Neuron (in vitro differentiated cells): ENCODE measurements around the gene CTDSP1.
A peak's percentile ranks its signal among the peaks of the same experiment; 100 is the strongest.

Experiments used
- H2AFZ ChIP-seq: one replicate; pipeline ENCODE4 v1.6.1; 2013; ENCODE audit warnings: low read depth, mild to moderate bottlenecking, inconsistent platforms, low read length, moderate library complexity
- H3K27me3 ChIP-seq: one replicate; pipeline ENCODE4 v1.6.1; 2013; ENCODE audit warnings: low read length; ENCODE audit not compliant: insufficient read depth
- H3K36me3 ChIP-seq: one replicate; pipeline ENCODE4 v1.6.1; 2013; ENCODE audit warnings: low read length; ENCODE audit not compliant: insufficient read depth
- H3K4me1 ChIP-seq: one replicate; pipeline ENCODE4 v1.6.1; 2013; ENCODE audit warnings: low read length; ENCODE audit not compliant: insufficient read depth
- H3K4me3 ChIP-seq: 2 replicates; pipeline ENCODE4 v1.5.1; 2013; ENCODE audit warnings: mild to moderate bottlenecking, low read length, moderate library complexity
- H3K9me3 ChIP-seq: one replicate; pipeline ENCODE4 v1.6.1; 2013; ENCODE audit warnings: low read length

The CTDSP1 gene

DNA sequence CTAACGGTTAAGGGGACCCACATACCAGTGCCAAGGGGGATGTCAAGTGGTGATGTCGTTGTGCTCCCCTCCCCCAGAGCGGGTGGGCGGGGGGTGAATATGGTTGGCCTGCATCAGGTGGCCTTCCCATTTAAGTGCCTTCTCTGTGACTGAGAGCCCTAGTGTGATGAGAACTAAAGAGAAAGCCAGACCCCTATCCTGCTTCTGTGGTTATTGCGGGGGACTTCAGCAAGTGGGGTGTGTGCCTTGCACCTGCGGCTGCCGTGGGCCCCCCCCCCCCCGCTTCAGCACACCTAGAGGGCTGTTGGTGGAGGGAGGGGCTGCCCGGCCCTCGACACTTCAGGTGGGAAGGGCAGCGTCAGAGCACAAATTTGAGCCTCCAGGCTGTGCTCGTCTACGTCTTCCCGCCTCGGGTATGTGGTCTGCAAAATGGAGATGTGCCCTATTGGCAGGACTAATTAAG is 6.1 kb downstream of the CTDSP1 start:
- Histone ChIP-seq H3K4me1 (peaks cover 22% of the 10 kb centered on the region), H3K4me3 (peak overlapping the region; percentile 47), H3K9me3 (no peaks in the 10 kb centered on the region), H2AFZ (no peak overlapping the region), H3K36me3 (peaks cover 23% of the 10 kb centered on the region), H3K27me3 (no peaks in the 10 kb centered on the region)

DNA sequence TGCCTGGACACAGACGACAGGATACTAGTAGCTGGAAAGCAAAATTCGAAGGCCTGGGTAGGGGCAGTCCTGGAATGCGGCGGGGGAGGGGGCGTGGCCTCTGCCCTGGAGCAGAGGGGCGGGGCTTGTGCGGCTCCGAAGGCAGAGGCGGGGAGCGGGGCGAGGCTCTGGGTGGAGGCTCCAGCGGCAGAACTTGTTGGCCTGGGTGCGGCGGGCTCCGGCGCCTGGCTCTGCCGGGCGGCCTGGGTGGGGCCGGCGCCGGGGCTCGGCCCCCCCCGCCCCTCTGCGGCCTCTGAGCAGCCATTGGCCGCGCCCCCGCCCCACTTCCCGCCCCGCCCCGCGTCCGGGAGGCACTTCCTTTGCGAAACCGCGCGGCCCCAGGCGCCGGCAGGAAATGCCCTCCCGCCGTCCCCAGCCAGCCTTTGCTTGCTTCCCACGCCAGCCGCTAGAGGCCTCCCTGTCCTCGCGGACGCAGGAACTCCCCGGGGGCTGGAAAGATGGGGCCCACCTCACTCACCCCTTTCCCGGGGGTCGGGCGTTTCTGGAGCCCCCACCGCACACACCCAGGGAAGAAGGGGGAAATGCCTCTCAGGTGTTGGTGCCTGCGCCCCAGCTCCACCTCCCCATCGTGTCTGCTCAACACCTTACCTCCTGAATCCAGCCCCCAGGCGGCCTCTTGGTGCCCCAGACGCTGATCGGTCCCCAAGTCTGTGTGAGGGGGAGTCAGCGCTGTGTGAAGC is 6.7 kb downstream of the CTDSP1 start:
- Histone ChIP-seq H3K27me3 (no peaks in the 10 kb centered on the region), H3K9me3 (no peaks in the 10 kb centered on the region), H2AFZ (peak overlapping the region; percentile 82), H3K4me3 (peak overlapping the region; percentile 59), H3K4me1 (peaks cover 16% of the 10 kb centered on the region), H3K36me3 (peaks cover 23% of the 10 kb centered on the region)

- no peaks in the 10 kb centered on the region for H3K27me3 ChIP-seq
- peak overlapping the region; percentile 82 for H2AFZ ChIP-seq
- H3K36me3 ChIP-seq: peaks cover 20% of the 10 kb centered on the region
- H3K4me1 ChIP-seq: peaks cover 14% of the 10 kb centered on the region
- peak overlapping the region; percentile 59 for H3K4me3 ChIP-seq
- H3K9me3 ChIP-seq: no peaks in the 10 kb centered on the region
These were observed 7.4 kb downstream of the CTDSP1 start for GRCh38 chr2:218406949-218407618.

DNA sequence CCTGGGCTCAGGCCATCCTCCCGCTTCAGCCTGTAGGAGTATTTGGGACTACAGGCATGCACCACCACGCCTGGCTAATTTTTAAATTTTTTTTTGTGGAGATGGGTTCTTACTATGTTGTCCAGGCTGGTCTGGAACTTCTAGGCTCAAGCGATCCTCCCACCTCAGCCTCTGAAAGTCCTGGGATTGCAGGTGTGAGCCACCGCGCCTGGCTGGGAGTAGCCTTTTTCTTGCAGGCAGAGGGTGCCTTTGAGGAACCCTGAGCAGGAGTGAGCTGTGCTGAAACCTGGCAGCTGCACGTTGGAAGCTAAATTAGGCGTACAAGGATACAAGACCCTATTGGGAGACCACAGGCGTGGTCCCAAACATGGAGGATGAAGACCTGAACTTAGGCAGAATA is 8.0 kb downstream of the CTDSP1 start:
- Histone ChIP-seq H3K9me3 (no peaks in the 10 kb centered on the region), H3K36me3 (peaks cover 14% of the 10 kb centered on the region), H2AFZ (no peak overlapping the region), H3K27me3 (no peaks in the 10 kb centered on the region), H3K4me3 (no peak overlapping the region), H3K4me1 (peaks cover 14% of the 10 kb centered on the region)

DNA sequence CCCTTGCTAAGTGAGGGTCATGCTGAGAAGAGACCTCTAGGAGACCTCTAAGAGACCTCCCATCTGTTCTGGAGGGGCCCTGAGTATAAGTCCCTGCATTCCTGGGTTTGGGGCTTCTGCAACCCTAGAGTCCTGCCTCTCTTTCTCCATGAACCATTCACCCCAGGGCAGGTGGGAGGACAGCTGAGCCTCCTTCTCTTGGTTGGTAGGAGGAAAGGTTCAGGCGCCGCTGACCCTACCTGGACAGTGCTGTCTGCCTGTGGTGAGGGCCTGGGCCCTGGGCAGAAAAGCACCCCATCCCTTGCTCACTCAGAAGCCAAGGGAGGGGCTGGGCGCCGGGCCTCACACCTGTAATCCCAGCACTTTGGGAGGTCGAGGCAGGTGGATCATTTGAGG is 18.7 kb downstream of the CTDSP1 start:
- no peaks in the 10 kb centered on the region for H3K36me3 ChIP-seq
- no peaks in the 10 kb centered on the region for H3K27me3 ChIP-seq
- peaks cover under 1% of the 10 kb centered on the region for H3K4me1 ChIP-seq
- H3K9me3 ChIP-seq: no peaks in the 10 kb centered on the region
- H2AFZ ChIP-seq: no peak overlapping the region
- H3K4me3 ChIP-seq: no peak overlapping the region

DNA sequence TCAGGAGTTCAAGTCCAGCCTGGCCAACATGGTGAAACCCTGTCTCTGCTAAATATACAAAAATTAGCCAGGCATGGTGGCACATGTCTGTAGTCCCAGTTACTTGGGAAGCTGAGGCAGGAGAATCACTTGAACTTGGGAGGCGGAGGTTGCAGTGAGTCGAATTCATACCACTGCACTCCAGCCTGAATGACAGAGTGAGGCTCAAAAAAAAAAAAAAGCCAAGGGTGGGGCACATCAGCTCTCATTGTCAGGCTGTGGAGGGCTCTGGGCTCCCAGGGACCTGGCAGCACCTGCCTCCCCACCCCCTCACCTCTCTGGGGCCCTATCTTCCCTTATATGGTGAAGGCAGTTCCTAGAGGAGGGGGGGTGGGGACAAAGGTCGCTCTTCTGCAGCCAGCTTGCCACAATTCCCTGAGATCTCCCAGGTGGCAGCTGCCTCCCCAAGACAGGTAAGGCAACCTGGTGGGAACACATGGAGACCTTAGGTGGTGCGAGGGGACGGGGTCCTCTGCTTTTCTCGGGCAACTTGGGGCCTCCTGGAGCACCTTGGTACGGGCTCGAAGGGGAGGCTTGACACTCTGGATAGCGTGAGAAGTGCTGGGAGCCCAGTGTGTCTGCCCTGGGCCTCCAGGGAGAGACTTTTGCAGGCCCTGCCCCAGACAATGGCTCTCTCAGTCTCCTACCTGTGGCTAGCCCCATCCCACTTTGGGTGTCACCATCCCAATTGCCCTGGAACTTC is 19.2 kb downstream of the CTDSP1 start, which contains the start of gene VIL1:
TSS of gene VIL1 (plus strand) at position 407 of the 742 bp plus-strand sequence. CDS start 4,656 bp downstream, outside the sequence.
- no peaks in the 10 kb centered on the region for H3K27me3 ChIP-seq
- H3K4me3 ChIP-seq: no peak within 1 kb of the TSS
- H2AFZ ChIP-seq: no peak within 1 kb of the TSS
- H3K36me3 ChIP-seq: no peaks in the 10 kb centered on the region
- H3K4me1 ChIP-seq: peaks cover 4% of the 10 kb centered on the region
- H3K9me3 ChIP-seq: no peaks in the 10 kb centered on the region

- Histone ChIP-seq H3K36me3 (no peaks in the 10 kb centered on the region), H2AFZ (no peak overlapping the region), H3K27me3 (no peaks in the 10 kb centered on the region), H3K4me1 (peaks cover 4% of the 10 kb centered on the region), H3K9me3 (no peaks in the 10 kb centered on the region), H3K4me3 (no peak overlapping the region)
These were observed 20.1 kb downstream of the CTDSP1 start for GRCh38 chr2:218419630-218420216.

DNA sequence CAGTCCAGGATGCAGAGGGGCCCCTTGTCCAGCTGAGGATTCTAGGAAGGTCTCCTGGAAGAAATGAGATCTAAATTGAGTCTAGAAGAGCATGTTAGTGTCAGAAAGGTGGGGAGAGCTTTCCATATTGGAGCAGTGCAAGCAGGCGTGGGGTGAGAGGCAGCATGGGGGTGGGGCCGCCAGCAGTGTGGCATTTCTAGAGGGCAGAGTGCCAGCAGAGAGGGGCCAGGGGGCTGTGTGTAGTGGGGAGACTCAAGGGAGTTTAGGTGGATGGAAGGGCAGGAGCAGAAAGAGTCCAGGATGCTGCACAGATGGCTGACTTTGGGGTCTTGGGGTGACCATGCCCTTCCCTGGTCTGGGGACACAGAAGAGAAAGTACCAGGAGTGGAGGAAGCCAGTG is 21.4 kb downstream of the CTDSP1 start:
- Histone ChIP-seq H2AFZ (no peak overlapping the region), H3K4me3 (no peak overlapping the region), H3K27me3 (no peaks in the 10 kb centered on the region), H3K36me3 (no peaks in the 10 kb centered on the region), H3K4me1 (peaks cover 4% of the 10 kb centered on the region), H3K9me3 (no peaks in the 10 kb centered on the region)

DNA sequence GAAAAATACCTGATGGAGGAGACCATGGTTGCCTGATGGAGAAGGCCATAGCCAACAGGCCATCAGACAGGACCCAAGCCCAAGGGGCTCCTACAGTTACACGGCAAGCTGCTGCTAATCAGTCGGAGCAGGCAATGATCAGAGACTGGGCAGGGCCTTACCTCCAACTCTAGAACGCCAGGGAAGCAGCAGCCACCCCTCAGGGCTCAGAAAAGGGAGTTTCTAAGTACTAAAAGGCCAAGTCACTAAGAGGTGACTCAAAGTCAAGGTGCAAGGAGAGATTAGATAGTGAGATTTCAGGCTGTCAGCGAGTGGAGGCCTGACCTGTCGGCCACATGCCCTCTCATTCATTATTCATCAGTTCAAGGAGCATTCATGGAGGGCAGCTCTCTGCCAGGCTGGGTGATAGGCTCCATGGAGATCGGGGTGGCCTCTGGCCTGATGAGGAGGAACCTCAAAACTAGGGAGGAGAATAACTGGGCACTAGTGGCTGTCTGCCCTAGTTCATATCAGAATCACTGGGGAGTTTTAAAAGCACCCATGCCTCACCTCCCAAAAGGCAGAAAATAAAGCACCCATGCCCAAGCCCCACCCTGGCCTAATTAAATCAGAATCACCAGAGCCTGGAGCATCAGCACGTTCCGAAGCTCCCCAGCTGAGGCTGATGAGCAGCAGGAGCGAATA is 22.9 kb downstream of the CTDSP1 start:
- H3K36me3 ChIP-seq: no peaks in the 10 kb centered on the region
- no peak overlapping the region for H3K4me3 ChIP-seq
- H3K9me3 ChIP-seq: no peaks in the 10 kb centered on the region
- H2AFZ ChIP-seq: no peak overlapping the region
- no peaks in the 10 kb centered on the region for H3K27me3 ChIP-seq
- peaks cover 4% of the 10 kb centered on the region for H3K4me1 ChIP-seq

DNA sequence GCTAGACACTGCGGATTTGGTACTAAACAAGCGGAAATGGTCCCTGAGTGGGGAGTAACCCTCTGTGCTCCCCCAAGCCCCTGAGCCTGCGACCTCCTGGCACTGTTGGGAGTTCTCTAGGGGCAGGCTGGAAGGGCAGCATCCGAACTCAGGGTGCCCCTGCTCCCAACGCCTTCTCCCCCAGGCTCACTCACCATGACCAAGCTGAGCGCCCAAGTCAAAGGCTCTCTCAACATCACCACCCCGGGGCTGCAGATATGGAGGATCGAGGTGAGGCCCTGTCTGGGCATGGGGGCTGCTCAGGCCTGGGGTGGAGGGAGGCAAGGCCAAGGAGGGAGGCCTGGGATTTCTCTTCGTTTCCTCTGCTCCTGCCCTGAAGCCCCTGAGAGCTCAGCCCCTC is 23.9 kb downstream of the CTDSP1 start:
- H3K36me3 ChIP-seq: no peaks in the 10 kb centered on the region
- no peak overlapping the region for H3K4me3 ChIP-seq
- H3K4me1 ChIP-seq: peaks cover 4% of the 10 kb centered on the region
- no peaks in the 10 kb centered on the region for H3K27me3 ChIP-seq
- no peaks in the 10 kb centered on the region for H3K9me3 ChIP-seq
- H2AFZ ChIP-seq: no peak overlapping the region

- Histone ChIP-seq H3K36me3 (no peaks in the 10 kb centered on the region), H3K4me1 (peaks cover 4% of the 10 kb centered on the region), H3K27me3 (no peaks in the 10 kb centered on the region), H3K4me3 (no peak overlapping the region), H2AFZ (no peak overlapping the region), H3K9me3 (no peaks in the 10 kb centered on the region)
These were observed 25.9 kb downstream of the CTDSP1 start for GRCh38 chr2:218425531-218425930.

- Histone ChIP-seq H2AFZ (no peak overlapping the region), H3K27me3 (no peaks in the 10 kb centered on the region), H3K9me3 (no peaks in the 10 kb centered on the region), H3K36me3 (no peaks in the 10 kb centered on the region), H3K4me3 (no peak overlapping the region), H3K4me1 (peaks cover 4% of the 10 kb centered on the region)
These were observed 28.1 kb downstream of the CTDSP1 start for GRCh38 chr2:218427741-218428140.
